Sigmoid colon (tissue), 4 donors: Measurements from ENCODE around the gene PRKCA.

Source experiments
- CTCF ChIP-seq, 4 experiments: fragments of 450-650 bp in 3 of 4; fragments of 200-600 bp in 1 of 4; IDR thresholded peaks; one replicate each; pipeline ENCODE4 v1.5.1; 2016 to 2019; ENCODE audit warnings: antibody characterized with exemption in 4 of 4, mild to moderate bottlenecking in 3 of 4, moderate library complexity in 2 of 4
- EP300 ChIP-seq, 4 donors: sonication (generic); formaldehyde crosslinking; IDR thresholded peaks; one replicate each; pipeline ENCODE4 v1.6.1; 2017; ENCODE audit warnings: antibody characterized with exemption in 4 of 4
- POLR2A ChIP-seq, 2 donors: fragments of 450-650 bp; IDR thresholded peaks; one replicate each; pipeline ENCODE4 v1.6.1; 2016; ENCODE audit warnings: antibody characterized with exemption in 2 of 2, mild to moderate bottlenecking in 2 of 2, moderate library complexity in 2 of 2
- POLR2AphosphoS5 ChIP-seq, 4 donors: sonication (generic); formaldehyde crosslinking; IDR thresholded peaks; one replicate each; pipeline ENCODE4 v1.6.1; 2017; ENCODE audit warnings: antibody characterized with exemption in 4 of 4

- TF ChIP-seq POLR2A (IDR thresholded peaks at IDR 0.05): no peak
- TF ChIP-seq CTCF (IDR thresholded peaks at IDR 0.05): no peak
- no peak for TF ChIP-seq POLR2AphosphoS5 (IDR thresholded peaks at IDR 0.05)
- TF ChIP-seq EP300 (IDR thresholded peaks at IDR 0.05): no peak
Observed at GRCh38 chr17:66812571-66812970, 510.2 kb downstream of the PRKCA start.
